ENCODE measurements around the gene DEPDC5.
"Not testable (repeated sequence)": the region's sequence is repeated elsewhere in the genome, so short reads cannot be mapped to it uniquely, and the experiment has no call there.

DEPDC5 gene

GRCh38 chr22:31753634-31754501 lies at the start of gene DEPDC5:
Gene DEPDC5, plus strand, starts transcription at chr22:31754019. Its CDS starts 903 bp downstream, at chr22:31754922.
- H3K27me3 Mint-ChIP-seq, result no peaks in the 10 kb centered on the region
- H3K36me3 Mint-ChIP-seq, result no peaks in the 10 kb centered on the region
- H3K27ac Mint-ChIP-seq, result peak within 1 kb of the TSS; percentile 98
- peak within 1 kb of the TSS; percentile 88 for H3K4me3 Mint-ChIP-seq
- H3K9me3 Mint-ChIP-seq, result no peaks in the 10 kb centered on the region
- peak; percentile 97 for DNase-seq (ENCODE audit: low spot score in 2 of 2)
- H3K4me1 Mint-ChIP-seq, result peaks cover 34% of the 10 kb centered on the region
- ATAC-seq (ENCODE audit: low read depth), result peak; percentile 74

GRCh38 chr22:31707519-31707918 lies 46.3 kb upstream of the DEPDC5 start:
- H3K4me3 Mint-ChIP-seq, result no peak overlapping the region
- ATAC-seq (ENCODE audit: low read depth) (no peak), DNase-seq (ENCODE audit: low spot score in 2 of 2) (no peak)
- H3K27ac Mint-ChIP-seq, result no peak overlapping the region
- H3K9me3 Mint-ChIP-seq, result no peaks in the 10 kb centered on the region
- peaks cover 20% of the 10 kb centered on the region for H3K36me3 Mint-ChIP-seq
- H3K4me1 Mint-ChIP-seq, result no peaks in the 10 kb centered on the region
- H3K27me3 Mint-ChIP-seq, result no peaks in the 10 kb centered on the region

GRCh38 chr22:31711226-31711625 lies 42.6 kb upstream of the DEPDC5 start:
- not testable (repeated sequence) for H3K27me3 Mint-ChIP-seq; H3K9me3 Mint-ChIP-seq; H3K4me1 Mint-ChIP-seq; H3K27ac Mint-ChIP-seq; ATAC-seq (ENCODE audit: low read depth); DNase-seq (ENCODE audit: low spot score in 2 of 2); H3K4me3 Mint-ChIP-seq
- peaks cover 33% of the 10 kb centered on the region for H3K36me3 Mint-ChIP-seq

GRCh38 chr22:31715147-31715778 lies 38.6 kb upstream of the DEPDC5 start:
- Mint-ChIP-seq H3K4me3 (no peak overlapping the region), H3K27ac (no peak overlapping the region), H3K9me3 (no peaks in the 10 kb centered on the region), H3K27me3 (no peaks in the 10 kb centered on the region), H3K36me3 (peaks cover 40% of the 10 kb centered on the region), H3K4me1 (no peaks in the 10 kb centered on the region)
- DNase-seq (ENCODE audit: low spot score in 2 of 2), result no peak
- ATAC-seq (ENCODE audit: low read depth), result no peak

GRCh38 chr22:31719850-31720471 lies 33.9 kb upstream of the DEPDC5 start:
- Mint-ChIP-seq H3K9me3 (no peaks in the 10 kb centered on the region), H3K36me3 (peaks cover 22% of the 10 kb centered on the region), H3K4me1 (peaks cover 5% of the 10 kb centered on the region), H3K4me3 (no peak overlapping the region), H3K27me3 (no peaks in the 10 kb centered on the region), H3K27ac (no peak overlapping the region)
- DNase-seq (ENCODE audit: low spot score in 2 of 2) (no peak), ATAC-seq (ENCODE audit: low read depth) (no peak)

GRCh38 chr22:31723723-31724122 lies 30.1 kb upstream of the DEPDC5 start:
- no peak overlapping the region for H3K4me3 Mint-ChIP-seq
- no peaks in the 10 kb centered on the region for H3K27me3 Mint-ChIP-seq
- ATAC-seq (ENCODE audit: low read depth), result no peak
- DNase-seq (ENCODE audit: low spot score in 2 of 2), result no peak
- H3K27ac Mint-ChIP-seq, result peak overlapping the region; percentile 31
- peaks cover 6% of the 10 kb centered on the region for H3K36me3 Mint-ChIP-seq
- peaks cover 5% of the 10 kb centered on the region for H3K4me1 Mint-ChIP-seq
- no peaks in the 10 kb centered on the region for H3K9me3 Mint-ChIP-seq

GRCh38 chr22:31726692-31727091 lies 27.1 kb upstream of the DEPDC5 start:
- Mint-ChIP-seq H3K4me3 (no peak overlapping the region), H3K36me3 (peaks cover 3% of the 10 kb centered on the region), H3K27ac (no peak overlapping the region), H3K27me3 (no peaks in the 10 kb centered on the region), H3K4me1 (peaks cover 2% of the 10 kb centered on the region), H3K9me3 (no peaks in the 10 kb centered on the region)
- ATAC-seq (ENCODE audit: low read depth) (no peak), DNase-seq (ENCODE audit: low spot score in 2 of 2) (no peak)

GRCh38 chr22:31728857-31729256 lies 25.0 kb upstream of the DEPDC5 start:
- H3K9me3 Mint-ChIP-seq, result no peaks in the 10 kb centered on the region
- H3K4me3 Mint-ChIP-seq, result no peak overlapping the region
- peaks cover 10% of the 10 kb centered on the region for H3K4me1 Mint-ChIP-seq
- ATAC-seq (ENCODE audit: low read depth) (no peak), DNase-seq (ENCODE audit: low spot score in 2 of 2) (no peak)
- H3K36me3 Mint-ChIP-seq, result peaks cover 2% of the 10 kb centered on the region
- H3K27me3 Mint-ChIP-seq, result no peaks in the 10 kb centered on the region
- H3K27ac Mint-ChIP-seq, result no peak overlapping the region

- no peak for ATAC-seq (ENCODE audit: low read depth)
- no peak overlapping the region for H3K27ac Mint-ChIP-seq
Measured at GRCh38 chr22:31730344-31730711, 23.5 kb upstream of the DEPDC5 start.

GRCh38 chr22:31732089-31732829 lies 21.6 kb upstream of the DEPDC5 start:
- Mint-ChIP-seq H3K27ac (peak overlapping the region; percentile 75), H3K27me3 (no peaks in the 10 kb centered on the region), H3K4me3 (no peak overlapping the region), H3K36me3 (no peaks in the 10 kb centered on the region), H3K9me3 (no peaks in the 10 kb centered on the region), H3K4me1 (peaks cover 18% of the 10 kb centered on the region)
- ATAC-seq (ENCODE audit: low read depth) (no peak), DNase-seq (ENCODE audit: low spot score in 2 of 2) (no peak)

More at GRCh38 chr22:31730344-31730711, 23.5 kb upstream of the DEPDC5 start:
- DNase-seq (ENCODE audit: low spot score in 2 of 2), result no peak
- no peaks in the 10 kb centered on the region for H3K36me3 Mint-ChIP-seq
- H3K4me3 Mint-ChIP-seq, result no peak overlapping the region
- H3K27me3 Mint-ChIP-seq, result no peaks in the 10 kb centered on the region
- peaks cover 18% of the 10 kb centered on the region for H3K4me1 Mint-ChIP-seq
- no peaks in the 10 kb centered on the region for H3K9me3 Mint-ChIP-seq

GRCh38 chr22:31733580-31734079 lies 20.2 kb upstream of the DEPDC5 start:
- DNase-seq (ENCODE audit: low spot score in 2 of 2) (no peak), ATAC-seq (ENCODE audit: low read depth) (no peak)
- Mint-ChIP-seq H3K27ac (peak overlapping the region; percentile 8), H3K36me3 (no peaks in the 10 kb centered on the region), H3K27me3 (no peaks in the 10 kb centered on the region), H3K9me3 (no peaks in the 10 kb centered on the region), H3K4me1 (peaks cover 21% of the 10 kb centered on the region), H3K4me3 (no peak overlapping the region)

- Mint-ChIP-seq H3K4me3 (no peak overlapping the region), H3K27ac (no peak overlapping the region), H3K36me3 (no peaks in the 10 kb centered on the region), H3K4me1 (peaks cover 21% of the 10 kb centered on the region), H3K9me3 (no peaks in the 10 kb centered on the region), H3K27me3 (no peaks in the 10 kb centered on the region)
- DNase-seq (ENCODE audit: low spot score in 2 of 2) (no peak), ATAC-seq (ENCODE audit: low read depth) (no peak)
Measured at GRCh38 chr22:31734512-31734911, 19.3 kb upstream of the DEPDC5 start.

GRCh38 chr22:31736458-31736857 lies 17.4 kb upstream of the DEPDC5 start:
- Mint-ChIP-seq H3K4me3 (no peak overlapping the region), H3K9me3 (no peaks in the 10 kb centered on the region), H3K36me3 (no peaks in the 10 kb centered on the region), H3K27me3 (no peaks in the 10 kb centered on the region), H3K4me1 (peaks cover 27% of the 10 kb centered on the region), H3K27ac (no peak overlapping the region)
- ATAC-seq (ENCODE audit: low read depth) (no peak), DNase-seq (ENCODE audit: low spot score in 2 of 2) (no peak)

Data from memory B cell (primary cell).